Colonic mucosa (tissue), 4 donors: Measurements from ENCODE around the gene GPC1. TPM values are rescaled to one million over a fixed set of nuclear protein-coding genes. Genes with fewer than 3 reads are reported as not detected.
"Not testable (repeated sequence)": the region's sequence is repeated elsewhere in the genome, so short reads cannot be mapped to it uniquely, and the experiment has no call there.

Experiments
- DNase-seq: peaks from one replicate; pipeline ENCODE4 v3.0.0-alpha.2; 2020
- H3K27ac ChIP-seq: fragments of 200-600 bp; one replicate; pipeline ENCODE4 v1.8.0; 2021
- H3K27me3 ChIP-seq: fragments of 200-600 bp; one replicate; pipeline ENCODE4 v1.8.0; 2021
- H3K36me3 ChIP-seq: fragments of 200-600 bp; one replicate; pipeline ENCODE4 v1.8.0; 2021
- H3K4me1 ChIP-seq: fragments of 200-600 bp; one replicate; pipeline ENCODE4 v1.8.0; 2021; ENCODE audit warnings: mild to moderate bottlenecking
- H3K4me3 ChIP-seq: fragments of 200-600 bp; one replicate; pipeline ENCODE4 v1.8.0; 2021
- H3K9ac ChIP-seq, 2 donors: one replicate each; pipeline ENCODE4 v1.7.0; 2013; ENCODE audit warnings: control low read depth in 2 of 2, low read depth in 2 of 2, low read length in 2 of 2
- H3K9me3 ChIP-seq: fragments of 200-600 bp; one replicate; pipeline ENCODE4 v1.8.0; 2021
- CTCF ChIP-seq: fragments of 200-600 bp; IDR thresholded peaks from one replicate; pipeline ENCODE4 v1.8.0; 2022; ENCODE audit warnings: antibody characterized with exemption, mild to moderate bottlenecking
- intact Hi-C: fragments of 100-400 bp; cut with DNase I; formaldehyde crosslinking; loops from one replicate; pipeline ENCODE4 v1.14.1; 2022
- total RNA-seq, 2 donors: library from RNA; stranded (reverse); fragmentation: NEBNext Ultra II Directional in 1 of 2; extraction: Animal tissue kit (Norgen Biotek cat#: 25700) in 1 of 2; gene quantifications; one replicate each; pipeline ENCODE4 v1.2.1, GENCODE V29; 2021
- donor health status: healthy.
- donor health status: DM: no; HTN: no; CAD: no.
- donor health status: DM: no; HTN: no; CAD: no.

GPC1 gene
- total RNA-seq, 2 donors from 2014 or later: 19.0 to 23.1 TPM

- intact Hi-C loops: no loop called here
- no peaks in the 10 kb centered on the region for H3K27me3 ChIP-seq
- H3K9me3 ChIP-seq: peaks cover 4% of the 10 kb centered on the region
- TF ChIP-seq CTCF: no peak
- H3K4me1 ChIP-seq: no peaks in the 10 kb centered on the region
- H3K9ac ChIP-seq: no peak overlapping the region
- no peak for DNase-seq
- no peak overlapping the region for H3K4me3 ChIP-seq
- H3K36me3 ChIP-seq: no peaks in the 10 kb centered on the region
- no peak overlapping the region for H3K27ac ChIP-seq
These were observed 56.0 kb downstream of the GPC1 start for GRCh38 chr2:240491483-240491882.

GRCh38 chr2:240494194-240494793, 58.8 kb downstream of the GPC1 start:
- H3K9ac ChIP-seq: no peak overlapping the region
- DNase-seq: no peak
- no peaks in the 10 kb centered on the region for H3K36me3 ChIP-seq
- no peaks in the 10 kb centered on the region for H3K27me3 ChIP-seq
- intact Hi-C loops: no loop called here
- no peaks in the 10 kb centered on the region for H3K4me1 ChIP-seq
- no peak overlapping the region for H3K4me3 ChIP-seq
- H3K9me3 ChIP-seq: peaks cover 4% of the 10 kb centered on the region
- no peak for TF ChIP-seq CTCF
- H3K27ac ChIP-seq: no peak overlapping the region

GRCh38 chr2:240494942-240495341, 59.5 kb downstream of the GPC1 start:
- H3K36me3 ChIP-seq, H3K9me3 ChIP-seq, H3K9ac ChIP-seq, H3K4me1 ChIP-seq, H3K27me3 ChIP-seq, intact Hi-C loops, H3K27ac ChIP-seq, H3K4me3 ChIP-seq: not testable (repeated sequence)
- peak; percentile 12 for DNase-seq

GRCh38 chr2:240497082-240497481, 61.6 kb downstream of the GPC1 start:
- H3K4me1 ChIP-seq, H3K9ac ChIP-seq, H3K4me3 ChIP-seq, H3K36me3 ChIP-seq, H3K27ac ChIP-seq, intact Hi-C loops, H3K27me3 ChIP-seq, H3K9me3 ChIP-seq: not testable (repeated sequence)
- peak; percentile 15 for DNase-seq

DNA sequence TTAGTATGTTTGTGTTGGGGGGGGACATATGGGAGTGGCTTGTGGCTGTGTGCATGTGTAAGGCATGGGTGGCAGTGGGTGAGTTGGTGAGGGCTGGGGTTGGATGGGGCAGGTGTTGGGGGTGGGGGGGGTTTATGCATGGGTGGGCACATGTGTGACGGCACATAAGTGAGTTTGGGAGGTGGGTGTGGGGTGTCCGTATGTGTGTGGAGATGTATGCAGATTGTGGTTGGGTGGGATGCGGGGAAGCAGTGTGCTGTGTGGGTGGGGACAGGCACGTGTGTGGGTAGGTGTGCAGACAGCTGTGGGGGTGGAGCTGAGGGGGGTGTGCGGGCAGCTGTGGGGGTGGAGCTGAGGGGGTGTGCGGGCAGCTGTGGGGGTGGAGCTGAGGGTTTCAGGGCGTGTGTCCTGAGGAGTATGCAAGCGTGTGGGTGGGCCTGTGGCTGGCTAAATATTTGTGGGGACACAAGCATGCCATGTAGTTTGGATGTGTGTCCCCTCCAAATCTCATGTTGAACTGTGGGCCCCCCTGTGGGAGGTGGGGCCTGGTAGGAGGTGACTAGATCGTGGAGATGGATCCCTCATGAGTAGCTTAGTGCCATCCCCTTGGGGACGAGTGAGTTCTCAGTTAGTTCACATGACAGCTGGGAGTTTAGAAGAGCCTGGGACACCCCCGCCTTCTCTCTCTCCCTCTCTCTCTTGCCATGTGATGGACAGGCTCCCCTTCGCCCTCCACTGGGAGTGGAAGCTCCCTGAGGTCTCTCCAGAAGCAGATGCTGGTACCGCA, 62.9 kb downstream of the GPC1 start:
- DNase-seq: no peak
- Histone ChIP-seq H3K27me3 (no peaks in the 10 kb centered on the region), H3K4me3 (no peak overlapping the region), H3K36me3 (no peaks in the 10 kb centered on the region), H3K9ac (no peak overlapping the region), H3K27ac (no peak overlapping the region), H3K9me3 (no peaks in the 10 kb centered on the region), H3K4me1 (no peaks in the 10 kb centered on the region)
- no peak for TF ChIP-seq CTCF
- intact Hi-C loops: no loop called here

DNA sequence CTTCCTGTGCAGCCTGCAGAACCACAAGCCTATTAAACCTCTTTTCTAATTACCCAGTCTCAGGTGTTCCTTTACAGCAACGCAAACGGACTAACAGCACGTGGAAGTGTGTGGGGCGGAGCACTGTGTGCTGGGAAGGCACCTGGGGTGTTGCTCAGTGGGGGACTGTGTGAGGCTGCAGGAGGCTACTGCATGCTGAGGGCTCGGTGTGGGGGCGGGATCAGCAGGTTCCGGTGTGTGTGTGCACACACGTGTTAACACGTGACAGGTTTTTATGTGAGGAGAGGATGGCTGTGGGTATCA, 63.4 kb downstream of the GPC1 start:
- DNase-seq: peak; percentile 11
- intact Hi-C loops: no loop called here
- TF ChIP-seq CTCF: no peak
- Histone ChIP-seq H3K27ac (no peak overlapping the region), H3K9me3 (no peaks in the 10 kb centered on the region), H3K9ac (no peak overlapping the region), H3K27me3 (no peaks in the 10 kb centered on the region), H3K36me3 (no peaks in the 10 kb centered on the region), H3K4me3 (no peak overlapping the region), H3K4me1 (no peaks in the 10 kb centered on the region)
